KBM-7 (cell line): ENCODE data around the gene ZNF385B.
A peak's percentile ranks its signal among the peaks of the same experiment; 100 is the strongest.

Experiments used
- DNase-seq: peaks from one replicate; pipeline ENCODE4 v3.0.0-alpha.2; 2015
- in situ Hi-C: fragments of 300-500 bp; cut with MboI; formaldehyde crosslinking; loops from 2 replicates; pipeline ENCODE4 v1.14.3; 2020; ENCODE audit warnings: low sequenced_read_pairs, low pct_unique_long_range_greater_than_20kb, mixed read lengths

The ZNF385B gene

DNA sequence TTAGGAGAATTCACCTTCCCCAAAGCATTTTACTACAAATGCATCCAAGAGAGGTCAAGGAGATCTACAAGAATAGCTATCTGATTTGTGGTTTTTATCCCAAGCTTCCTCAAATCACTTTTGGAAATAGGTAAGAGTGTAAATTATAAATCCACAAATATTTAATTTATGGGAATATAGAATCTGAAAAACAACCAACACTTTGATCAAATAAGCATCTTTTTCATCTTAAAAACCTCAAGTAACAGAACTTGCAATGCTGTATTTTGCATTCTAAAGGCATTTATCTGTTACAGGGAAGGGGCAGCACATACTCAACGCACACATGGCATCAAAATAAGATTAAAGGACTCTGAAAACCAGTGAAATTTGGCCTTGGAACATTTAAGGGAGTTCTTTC, 1.9 kb downstream of the ZNF385B start:
- in situ Hi-C loops, result no loop called here
- DNase-seq, result no peak

GRCh38 chr2:179857236-179857635, 4.2 kb downstream of the ZNF385B start:
- in situ Hi-C loops, result no loop called here
- no peak for DNase-seq

DNA sequence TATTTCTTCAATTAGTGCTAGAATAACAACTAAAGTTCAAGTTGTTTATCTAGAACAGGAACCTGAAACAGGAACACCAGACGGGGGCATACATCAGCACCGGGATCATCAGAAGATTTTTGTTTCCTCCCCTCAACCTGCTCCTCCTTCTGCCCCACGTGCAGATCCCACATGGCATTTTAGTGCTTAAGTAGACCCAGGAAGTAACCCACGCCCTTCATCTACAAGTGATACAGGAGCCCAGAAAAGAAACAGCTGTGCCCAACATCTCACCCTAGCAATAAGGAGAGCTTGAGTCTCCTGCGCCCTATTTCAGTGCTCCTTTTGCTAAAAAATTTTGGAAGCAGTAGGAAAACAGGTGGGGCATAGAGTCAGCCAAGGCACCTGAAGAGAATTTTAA, 5.2 kb downstream of the ZNF385B start:
- DNase-seq, result no peak
- in situ Hi-C loops, result no loop called here

- DNase-seq, result no peak
- in situ Hi-C loops, result no loop called here
Observed at GRCh38 chr2:179855673-179856072, 5.7 kb downstream of the ZNF385B start.

DNA sequence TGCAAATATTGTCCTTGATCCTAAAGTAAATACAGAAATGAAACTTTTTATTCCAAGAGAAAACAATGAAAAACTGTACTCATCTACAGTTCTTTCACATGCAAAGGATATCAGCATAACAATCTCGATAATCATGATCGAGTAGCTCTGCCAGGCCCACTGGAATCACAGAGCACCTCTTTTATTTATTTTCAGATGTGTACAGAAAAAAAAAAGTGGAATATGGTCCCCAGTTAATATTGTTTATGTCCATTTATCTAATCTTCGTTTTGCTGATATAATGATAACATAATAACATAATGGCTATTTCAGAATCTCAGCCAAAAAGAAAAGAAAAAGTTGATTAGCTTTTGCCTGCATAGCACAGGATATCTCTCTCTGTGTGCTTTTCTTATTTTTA, 6.5 kb downstream of the ZNF385B start:
- no peak for DNase-seq
- in situ Hi-C loops, result no loop called here

- DNase-seq, result no peak
- in situ Hi-C loops, result no loop called here
Observed at GRCh38 chr2:179853108-179853507, 8.3 kb downstream of the ZNF385B start.

DNA sequence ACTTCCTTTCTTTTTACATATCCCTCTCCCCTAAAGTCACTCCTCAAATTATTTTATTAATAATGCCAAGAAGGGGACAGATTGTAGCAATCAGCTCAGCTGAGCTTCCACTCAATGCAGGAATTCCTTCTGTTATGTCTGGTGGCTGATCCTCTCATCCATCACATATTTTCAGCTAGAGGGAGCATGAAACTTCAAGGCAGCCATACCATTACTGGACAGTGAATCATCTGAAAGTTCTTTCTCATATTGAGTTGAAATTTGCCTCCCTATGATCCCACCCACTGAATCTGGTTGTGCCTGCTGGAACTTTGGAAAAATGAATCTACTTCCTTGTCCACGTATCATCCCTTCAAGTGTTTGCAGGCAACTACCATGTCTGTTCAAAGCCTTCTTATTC, 11.2 kb downstream of the ZNF385B start:
- no peak for DNase-seq
- in situ Hi-C loops, result no loop called here

- in situ Hi-C loops, result no loop called here
- DNase-seq, result no peak
Observed at GRCh38 chr2:179849719-179850118, 11.7 kb downstream of the ZNF385B start.

- no peak for DNase-seq
- in situ Hi-C loops, result no loop called here
Observed at GRCh38 chr2:179843541-179843940, 17.9 kb downstream of the ZNF385B start.

- in situ Hi-C loops, result no loop called here
- DNase-seq, result peak; percentile 37
Observed at GRCh38 chr2:179842498-179843153, 18.8 kb downstream of the ZNF385B start.

GRCh38 chr2:179840840-179841239, 20.6 kb downstream of the ZNF385B start:
- DNase-seq, result no peak
- in situ Hi-C loops, result no loop called here

- DNase-seq, result no peak
- in situ Hi-C loops, result no loop called here
Observed at GRCh38 chr2:179837408-179837807, 24.0 kb downstream of the ZNF385B start.

GRCh38 chr2:179830043-179830787, 31.2 kb downstream of the ZNF385B start:
- no peak for DNase-seq
- in situ Hi-C loops, result no loop called here

GRCh38 chr2:179826297-179826696, 35.1 kb downstream of the ZNF385B start:
- no peak for DNase-seq
- in situ Hi-C loops, result no loop called here

DNA sequence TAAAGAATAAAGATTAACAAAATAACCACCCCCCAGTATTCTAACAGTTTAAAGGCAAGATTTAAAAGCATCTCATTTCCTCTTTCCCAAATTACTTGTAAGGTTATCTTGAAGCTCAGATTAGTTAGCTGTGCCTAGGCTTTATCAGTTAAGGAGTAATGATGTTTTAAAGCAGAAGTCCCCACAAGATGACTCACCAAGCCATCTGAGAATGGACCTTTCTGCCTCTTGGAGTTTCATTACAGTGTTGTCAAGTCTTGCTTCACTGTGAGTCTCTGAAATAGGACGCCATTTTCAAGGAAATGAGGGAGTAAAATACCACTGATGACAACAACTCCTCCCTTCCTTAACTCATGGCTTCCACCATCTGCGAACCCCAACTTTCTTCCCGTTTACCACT, 35.9 kb downstream of the ZNF385B start:
- peak; percentile 8 for DNase-seq
- in situ Hi-C loops, result no loop called here

GRCh38 chr2:179824961-179825360, 36.5 kb downstream of the ZNF385B start:
- no peak for DNase-seq
- in situ Hi-C loops, result no loop called here

GRCh38 chr2:179822540-179822939, 38.9 kb downstream of the ZNF385B start:
- in situ Hi-C loops, result no loop called here
- DNase-seq, result no peak

- in situ Hi-C loops, result no loop called here
- no peak for DNase-seq
Observed at GRCh38 chr2:179818546-179818945, 42.9 kb downstream of the ZNF385B start.

DNA sequence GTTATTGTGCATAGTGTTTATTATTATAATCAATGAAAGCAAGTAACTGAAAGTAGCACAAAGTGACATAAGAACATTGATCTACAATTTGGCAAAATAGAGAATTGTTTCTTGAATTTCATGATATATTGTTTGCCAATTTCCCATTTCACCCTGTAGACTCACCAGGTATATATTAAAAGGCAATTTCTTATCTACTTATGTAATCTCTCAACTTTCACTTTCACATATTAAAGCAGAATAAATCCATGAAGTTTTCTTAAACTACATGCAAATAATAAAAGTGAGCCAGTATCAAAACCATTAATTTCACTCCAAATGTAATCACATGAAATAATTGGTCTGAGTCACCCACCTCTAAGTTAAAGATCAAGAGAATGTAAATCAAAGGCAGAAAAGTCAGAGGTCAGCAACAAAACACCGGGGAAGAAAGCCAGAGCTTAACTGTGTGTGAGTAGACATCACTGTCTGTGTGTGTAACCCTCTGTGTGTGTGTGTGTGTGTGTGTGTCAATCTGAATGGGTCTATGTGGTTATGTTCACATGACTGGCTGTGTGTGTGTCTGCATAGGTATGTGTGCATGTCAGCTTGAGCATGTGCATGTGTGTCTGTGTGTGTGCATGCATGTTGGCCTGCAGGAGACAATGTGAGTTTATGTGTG, 44.1 kb downstream of the ZNF385B start:
- no peak for DNase-seq
- in situ Hi-C loops, result no loop called here

DNA sequence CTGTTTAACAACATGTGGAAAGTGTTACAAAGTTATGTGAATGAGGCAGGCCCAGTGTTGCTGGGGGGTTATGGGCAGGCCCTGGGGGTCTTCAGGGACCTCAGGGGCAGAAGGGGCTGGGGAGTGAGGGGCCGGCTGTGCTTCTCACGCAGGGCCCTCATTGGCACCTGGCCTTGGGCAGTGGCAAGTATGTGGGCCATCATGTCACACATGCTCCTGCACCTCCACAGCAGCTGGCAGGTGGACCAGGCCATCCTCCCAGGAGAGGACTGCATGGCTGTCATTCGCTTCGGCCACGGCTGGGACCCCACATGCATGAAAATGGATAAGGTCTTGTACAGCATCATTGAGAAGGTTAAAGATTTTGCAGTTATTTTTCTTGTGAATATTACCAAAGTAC, 47.4 kb downstream of the ZNF385B start:
- in situ Hi-C loops, result no loop called here
- DNase-seq, result no peak
